NOMO-1 (cell line): Measurements from ENCODE around the gene DGKZ.

Source experiments
- DNase-seq, 2 experiments: peaks; one replicate each; lab custom pipeline; 2025; ENCODE audit not compliant: unreplicated experiment in 2 of 2; lab: John Stamatoyannopoulos, UW

Gene DGKZ

DNA sequence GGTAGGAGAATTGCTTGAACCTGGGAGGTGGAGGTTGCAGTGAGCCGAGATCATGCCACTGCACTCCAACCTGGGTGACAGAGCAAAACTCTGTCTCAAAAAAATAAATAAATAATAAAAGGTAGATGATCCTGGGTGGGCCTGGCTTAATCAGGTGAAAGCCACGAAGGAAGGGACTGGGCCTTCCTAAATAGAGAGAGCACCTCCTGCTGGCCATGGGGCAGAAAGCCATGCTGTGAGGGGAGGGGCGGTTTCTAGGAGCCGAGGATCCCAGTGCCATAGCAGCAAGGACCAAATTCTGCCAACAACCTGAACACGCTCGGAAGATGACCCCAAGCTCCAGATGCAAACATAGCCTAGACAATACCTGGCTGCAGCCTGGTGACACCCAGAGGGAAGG is 24.5 kb upstream of the DGKZ start:
- no peak for DNase-seq

DNA sequence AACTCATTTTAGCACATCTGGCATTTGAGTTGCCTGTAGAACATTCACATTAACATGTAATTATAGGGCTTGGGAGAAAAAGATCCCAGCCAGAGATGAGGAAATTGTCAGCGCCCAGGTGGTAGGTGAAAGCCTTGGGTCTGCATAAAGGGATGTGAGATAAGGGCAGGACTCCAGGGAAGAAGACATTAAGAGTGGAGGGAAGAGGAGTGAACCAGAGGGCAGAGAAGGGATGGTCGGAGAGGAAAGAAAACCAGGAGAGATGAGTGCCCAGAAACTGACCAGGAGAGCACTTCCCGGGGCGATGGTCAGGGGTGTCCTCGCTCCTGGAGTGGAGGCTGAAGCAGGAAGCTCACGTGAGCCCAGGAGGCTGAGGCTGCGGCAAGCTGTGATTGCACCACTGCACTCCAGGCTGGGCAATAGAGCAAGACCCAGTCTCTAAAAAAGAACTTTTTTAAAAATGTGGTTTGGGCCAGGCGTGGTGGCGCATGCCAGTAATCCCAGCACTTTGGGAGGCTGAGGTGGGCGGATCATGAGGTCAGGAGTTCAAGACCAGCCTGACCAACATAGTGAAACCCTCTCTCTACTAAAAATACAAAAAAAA is 20.3 kb upstream of the DGKZ start:
- no peak for DNase-seq

DNA sequence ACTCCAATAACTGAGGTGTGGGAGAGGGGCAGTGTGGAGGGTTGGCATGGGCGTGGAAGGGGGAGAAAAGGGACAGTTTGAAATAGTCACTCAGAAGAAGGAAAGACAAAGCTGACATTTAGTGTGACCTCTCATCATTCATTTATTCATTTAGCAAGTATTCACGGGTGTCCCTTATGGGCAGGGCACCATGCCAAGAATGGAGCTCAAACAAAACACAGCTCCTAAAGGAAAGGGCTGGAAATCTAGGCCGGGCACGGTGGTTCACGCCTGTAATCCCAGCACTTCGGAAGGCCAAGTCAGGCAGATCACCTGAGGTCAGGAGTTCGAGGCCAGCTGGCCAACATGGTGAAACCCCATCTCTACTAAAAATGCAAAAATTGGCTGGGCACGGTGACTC is 19.4 kb upstream of the DGKZ start:
- DNase-seq = no peak

GRCh38 chr11:46330154-46330553 is 17.1 kb upstream of the DGKZ start:
- no peak for DNase-seq

DNA sequence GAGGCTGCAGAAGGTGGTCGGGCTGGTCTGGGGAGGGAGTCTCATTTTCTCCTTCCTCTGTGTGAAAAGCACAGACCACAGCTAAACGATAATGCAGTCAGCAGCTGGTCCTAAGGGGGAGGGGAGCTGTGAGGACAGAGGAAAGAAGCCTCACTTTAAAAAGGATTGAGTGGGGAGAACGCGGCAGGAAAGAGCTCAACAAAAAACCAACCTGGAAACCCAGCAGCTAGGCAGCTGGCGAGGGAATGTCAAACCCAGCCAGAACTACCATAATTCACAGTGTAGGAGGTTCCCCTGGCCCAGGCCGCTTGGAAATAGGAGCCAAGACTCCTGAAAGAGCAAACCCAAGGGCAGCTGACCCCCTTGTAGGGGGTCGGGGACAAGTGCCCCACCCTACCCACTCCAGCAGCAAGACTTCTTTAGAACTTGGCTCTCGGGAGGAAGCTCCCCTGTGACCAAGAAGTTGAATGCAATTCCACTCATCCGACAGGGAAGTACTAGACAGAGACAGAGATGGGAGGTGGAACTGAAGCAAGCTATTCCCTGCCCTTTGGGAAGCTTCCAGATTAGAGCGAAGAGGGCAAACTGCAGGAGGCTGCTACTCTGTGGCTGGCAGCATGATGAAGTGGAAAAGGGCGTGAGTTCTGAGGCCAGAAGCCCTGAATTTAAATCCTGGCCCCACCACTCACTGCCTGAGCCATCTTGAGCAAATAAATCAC is 16.5 kb upstream of the DGKZ start:
- DNase-seq = peak in 1 of 2 experiments; percentile 20

GRCh38 chr11:46331282-46331984 is 15.8 kb upstream of the DGKZ start:
- DNase-seq = peak in 1 of 2 experiments; percentile 48

GRCh38 chr11:46332093-46332567 is 15.1 kb upstream of the DGKZ start:
- DNase-seq = no peak

GRCh38 chr11:46332568-46333393 is 14.5 kb upstream of the DGKZ start:
- no peak for DNase-seq

DNA sequence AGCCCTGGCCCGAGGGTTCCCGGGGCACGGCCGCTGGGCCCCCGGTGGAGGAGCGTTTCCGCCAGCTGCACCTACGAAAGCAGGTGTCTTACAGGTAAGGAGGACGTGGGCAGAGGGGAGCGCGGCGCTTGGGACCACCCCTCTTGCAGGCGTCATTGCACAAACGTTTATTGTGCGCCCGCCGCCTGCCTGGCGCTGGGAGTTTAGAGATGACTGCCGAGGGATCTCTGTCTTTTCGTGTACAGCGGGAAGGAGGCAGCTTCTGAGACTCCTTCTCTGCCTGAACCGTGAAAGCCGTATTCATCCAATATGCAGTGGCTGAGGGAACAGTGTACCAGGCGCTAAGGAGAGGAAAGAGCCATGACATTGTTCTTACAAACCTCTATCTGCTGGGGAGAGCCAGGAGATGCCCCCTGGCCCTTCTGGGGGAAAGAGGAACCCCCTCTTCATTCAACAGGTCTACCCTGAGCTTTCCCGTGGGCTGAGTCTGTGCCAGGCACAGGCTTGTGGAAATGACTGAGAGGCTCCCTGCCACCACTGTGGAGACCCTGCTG is 13.8 kb upstream of the DGKZ start:
- no peak for DNase-seq

DNA sequence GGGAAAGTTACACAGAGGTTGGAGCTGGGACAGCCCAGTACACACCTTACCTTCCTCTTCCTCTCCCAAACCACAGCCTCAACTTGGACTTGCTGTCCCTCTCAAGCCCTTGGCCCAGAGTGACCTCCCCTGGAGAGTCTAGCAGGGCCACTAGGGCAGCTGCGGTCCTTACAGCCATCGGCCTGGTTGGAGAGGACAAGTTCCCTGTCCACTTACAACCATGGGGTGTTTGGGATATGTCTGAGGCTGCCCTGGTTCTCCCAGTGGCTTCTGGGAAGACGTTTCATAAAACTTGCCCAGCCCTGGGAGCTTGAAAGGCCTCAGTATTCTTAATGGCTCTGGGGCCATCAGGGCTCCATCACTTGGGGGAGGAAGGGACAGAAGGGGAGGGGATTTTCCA is 13.1 kb upstream of the DGKZ start:
- no peak for DNase-seq

GRCh38 chr11:46335271-46335670 is 12.0 kb upstream of the DGKZ start:
- DNase-seq = no peak

DNA sequence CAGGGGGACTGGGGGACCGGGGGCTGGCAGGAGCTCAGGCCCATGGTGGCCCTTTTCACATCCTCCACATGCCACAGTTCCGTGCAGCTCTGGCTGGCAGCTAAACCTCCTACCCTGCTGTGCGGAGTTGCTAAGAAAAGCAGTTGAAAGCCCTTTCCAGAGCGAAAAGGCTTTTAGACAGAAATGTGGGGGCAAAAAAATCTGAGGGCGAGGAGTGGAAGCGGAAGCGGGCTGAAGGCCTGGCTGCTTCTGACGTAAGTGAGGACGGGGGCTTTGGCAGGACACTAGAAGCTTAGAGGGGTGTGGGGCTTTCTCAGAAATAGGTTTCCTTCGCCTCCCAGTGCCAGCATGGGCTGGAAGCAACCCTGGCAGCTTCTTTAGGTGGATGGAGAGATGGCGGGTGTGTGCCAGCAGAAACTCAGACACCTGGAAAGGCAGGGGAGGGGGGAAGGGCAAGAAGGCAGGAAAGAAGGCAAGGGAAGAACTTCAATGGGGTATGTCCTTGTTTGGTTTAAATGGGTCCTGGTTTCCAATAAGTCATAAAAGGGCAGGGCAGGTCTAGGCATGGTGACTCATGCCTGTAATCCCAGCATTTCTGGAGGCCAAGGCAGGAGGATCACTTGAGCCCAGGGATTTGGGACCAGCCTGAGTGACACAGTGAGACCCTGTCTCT is 11.2 kb upstream of the DGKZ start:
- DNase-seq = no peak

- peak; percentile 94 to 95 for DNase-seq
Measured at GRCh38 chr11:46336563-46337180, 10.6 kb upstream of the DGKZ start.

DNA sequence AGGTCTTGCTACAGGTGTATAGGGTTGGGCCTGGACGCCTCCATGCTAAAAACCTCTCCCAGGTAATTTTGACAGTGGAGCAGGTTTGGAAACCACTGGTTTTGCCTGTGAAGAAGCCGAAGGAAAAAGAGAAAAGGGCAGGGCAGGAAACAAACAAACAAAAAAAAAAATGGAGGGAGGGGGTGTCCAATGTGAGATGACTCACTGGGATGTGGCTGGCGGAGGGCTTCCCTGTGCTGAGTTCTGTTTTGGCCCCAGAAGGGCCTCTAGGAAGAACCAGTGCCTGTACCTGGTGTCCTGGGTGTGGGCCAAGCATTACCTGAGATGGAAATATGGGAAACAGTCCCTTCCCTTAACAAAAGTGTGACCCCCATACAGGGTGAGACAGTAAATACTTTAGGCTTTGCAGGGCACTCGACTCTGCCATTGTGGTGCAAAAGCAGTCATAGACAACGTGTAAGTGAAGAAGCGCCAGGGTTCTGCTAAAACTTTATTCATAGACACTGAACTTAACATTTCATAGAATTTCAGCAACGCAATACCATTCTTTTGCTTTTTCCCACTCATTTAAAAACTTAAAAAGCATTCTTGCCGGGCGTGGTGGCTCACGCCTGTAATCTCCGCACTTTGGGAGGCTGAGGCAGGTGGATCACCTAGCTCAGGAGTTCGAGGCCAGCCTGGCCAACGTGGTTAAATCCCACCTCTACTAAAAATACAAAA is 9.5 kb upstream of the DGKZ start:
- no peak for DNase-seq

DNA sequence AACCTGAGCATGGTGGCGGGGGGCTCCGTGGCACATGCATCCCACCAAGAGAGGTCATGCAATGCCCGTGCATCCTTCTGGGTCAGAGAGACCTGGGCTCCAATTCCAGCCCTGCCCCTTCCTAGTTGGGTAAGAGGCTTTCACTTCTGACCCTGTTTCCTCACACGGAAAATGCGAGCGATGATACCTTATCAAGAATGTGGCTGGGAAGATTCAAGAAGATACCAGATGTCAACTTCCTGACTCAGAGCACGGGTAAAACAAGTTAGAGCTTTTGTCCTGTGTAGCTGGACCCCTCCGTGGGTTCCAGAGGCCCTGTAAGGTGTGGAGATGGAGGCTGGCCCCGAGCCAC is 8.7 kb upstream of the DGKZ start:
- DNase-seq = peak in 1 of 2 experiments; percentile 47

DNA sequence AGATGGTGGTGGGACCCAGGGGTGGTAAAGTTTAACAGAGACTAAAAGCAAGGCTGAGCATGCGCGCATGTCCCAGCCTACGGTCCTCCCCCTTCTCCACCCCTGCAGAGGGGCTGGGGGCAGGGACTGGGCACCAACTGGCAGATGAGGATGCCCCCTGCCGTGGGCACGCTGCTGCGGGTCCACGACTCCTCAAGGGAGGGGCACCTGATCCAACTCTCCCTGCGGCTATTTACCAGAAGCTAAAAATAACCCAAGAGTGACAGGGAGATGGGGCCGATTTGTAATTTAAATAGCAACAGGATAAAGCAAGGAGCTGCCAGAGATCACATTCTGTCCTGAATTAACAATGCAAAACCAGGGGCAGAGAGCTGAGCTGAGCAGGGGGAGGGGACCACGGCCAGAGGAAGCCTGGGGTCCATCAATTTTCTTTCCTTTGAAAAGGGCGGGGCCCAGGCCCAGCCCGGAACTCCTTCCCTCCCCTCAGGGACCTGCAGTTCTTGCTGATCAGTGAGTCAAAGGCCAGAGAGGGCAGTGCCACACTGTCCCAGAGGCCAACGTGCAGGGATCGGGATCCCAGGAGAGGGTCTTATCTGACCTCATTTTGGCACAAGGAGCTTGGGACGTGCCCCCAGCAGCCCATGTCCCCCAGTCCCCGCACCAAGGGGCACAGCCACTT is 8.1 kb upstream of the DGKZ start:
- DNase-seq = no peak

DNA sequence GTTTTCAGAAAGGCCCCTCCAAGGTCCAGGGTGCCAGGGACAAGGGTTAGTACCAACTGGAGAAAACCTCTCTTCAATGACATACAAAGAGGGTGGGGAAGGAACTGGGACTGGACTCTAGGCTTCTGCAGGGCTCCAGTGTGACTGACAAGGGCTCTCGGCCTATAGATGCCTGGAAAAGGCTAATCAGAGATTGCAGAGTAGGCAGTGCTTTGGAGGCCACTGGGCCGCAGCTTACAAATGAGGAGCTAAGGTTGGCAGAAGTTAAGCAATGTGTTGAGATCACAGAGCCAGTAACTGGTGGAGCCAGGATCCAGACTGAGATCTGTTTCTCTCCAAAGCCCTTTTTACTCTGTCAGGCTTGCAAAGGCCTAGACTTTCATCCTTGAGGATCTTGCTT is 7.4 kb upstream of the DGKZ start:
- peak; percentile 77 to 90 for DNase-seq

GRCh38 chr11:46341454-46341853 is 5.8 kb upstream of the DGKZ start:
- DNase-seq = no peak

DNA sequence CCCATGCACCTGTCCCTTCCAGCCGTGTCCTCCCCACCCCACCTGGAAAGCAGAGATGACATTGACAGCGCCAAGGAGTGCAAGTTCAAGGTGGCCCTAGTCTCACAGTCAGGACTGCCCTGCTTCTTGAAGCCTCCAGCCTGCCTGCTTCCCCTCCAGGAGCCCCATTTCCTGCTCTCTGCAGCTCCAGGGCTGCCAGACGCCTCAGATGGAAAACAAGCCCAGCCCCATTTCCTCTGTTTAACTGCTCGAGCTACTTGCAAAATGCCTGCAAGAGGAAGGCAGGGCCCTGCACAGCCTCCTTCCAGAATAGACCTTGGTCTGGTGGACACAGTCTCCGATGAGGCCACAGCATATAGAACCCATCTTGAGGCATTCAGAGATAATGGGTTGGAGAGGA is 5.0 kb upstream of the DGKZ start:
- DNase-seq = peak; percentile 80 to 81
